ENCODE data around the gene GINS2. TPM values are rescaled to one million over a fixed set of nuclear protein-coding genes. Genes with fewer than 3 reads are reported as not detected.

GINS2 gene
- total RNA-seq, 1 experiment from 2014 or later: 25.2 TPM

- Mint-ChIP-seq H3K36me3 (ENCODE audit: insufficient read depth, unreplicated experiment) (peaks cover 15% of the 10 kb centered on the region), H3K9me3 (ENCODE audit: low read depth, unreplicated experiment) (no peaks in the 10 kb centered on the region), H3K27me3 (ENCODE audit: unreplicated experiment) (no peaks in the 10 kb centered on the region), H3K4me3 (ENCODE audit: low read depth, unreplicated experiment) (no peak overlapping the region), H3K4me1 (ENCODE audit: low read depth, unreplicated experiment) (no peaks in the 10 kb centered on the region), H3K27ac (ENCODE audit: unreplicated experiment) (no peak overlapping the region)
- no peak for DNase-seq
- CTCF ChIA-PET: no interaction called here
- intact Hi-C loops (cut with micrococcal nuclease; ENCODE audit: unreplicated experiment): no loop called here
- TF ChIP-seq CTCF (IDR thresholded peaks at IDR 0.05; ENCODE audit: unreplicated experiment): peak; percentile 26
- no TSS peak for BruUV-seq (replicated peaks)
These were observed 56.9 kb downstream of the GINS2 start for GRCh38 chr16:85631802-85632393.

- TF ChIP-seq CTCF (IDR thresholded peaks at IDR 0.05; ENCODE audit: unreplicated experiment): no peak
- CTCF ChIA-PET: no interaction called here
- no peaks in the 10 kb centered on the region for H3K4me1 Mint-ChIP-seq (ENCODE audit: low read depth, unreplicated experiment)
- no peak overlapping the region for H3K4me3 Mint-ChIP-seq (ENCODE audit: low read depth, unreplicated experiment)
- peaks cover 15% of the 10 kb centered on the region for H3K36me3 Mint-ChIP-seq (ENCODE audit: insufficient read depth, unreplicated experiment)
- DNase-seq: no peak
- no TSS peak for BruUV-seq (replicated peaks)
- no peaks in the 10 kb centered on the region for H3K9me3 Mint-ChIP-seq (ENCODE audit: low read depth, unreplicated experiment)
- intact Hi-C loops (cut with micrococcal nuclease; ENCODE audit: unreplicated experiment): no loop called here
- no peak overlapping the region for H3K27ac Mint-ChIP-seq (ENCODE audit: unreplicated experiment)
- no peaks in the 10 kb centered on the region for H3K27me3 Mint-ChIP-seq (ENCODE audit: unreplicated experiment)
These were observed 57.5 kb downstream of the GINS2 start for GRCh38 chr16:85631230-85631629.

DNA sequence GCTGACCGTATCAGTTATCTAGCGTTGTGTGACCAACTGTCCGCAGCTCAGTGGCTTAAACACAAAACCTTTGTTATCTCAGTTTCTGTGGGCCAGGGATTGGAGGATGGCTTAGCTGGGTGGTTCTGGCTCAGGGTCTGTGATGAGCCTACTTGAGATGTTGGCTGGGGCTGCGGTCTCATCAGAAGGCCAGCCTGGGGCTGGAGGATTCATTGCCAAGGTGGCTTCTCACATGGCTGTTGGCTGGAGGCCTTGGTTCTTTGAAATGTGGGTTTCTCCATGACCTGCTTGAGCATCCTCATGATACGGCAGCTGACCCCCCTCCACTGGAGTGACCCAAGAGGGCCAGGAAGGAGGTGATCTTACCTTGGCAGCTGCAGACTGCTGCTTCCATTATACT lies 58.9 kb downstream of the GINS2 start:
- Mint-ChIP-seq H3K36me3 (ENCODE audit: insufficient read depth, unreplicated experiment) (peaks cover 21% of the 10 kb centered on the region), H3K9me3 (ENCODE audit: low read depth, unreplicated experiment) (no peaks in the 10 kb centered on the region), H3K4me3 (ENCODE audit: low read depth, unreplicated experiment) (no peak overlapping the region), H3K27me3 (ENCODE audit: unreplicated experiment) (no peaks in the 10 kb centered on the region), H3K27ac (ENCODE audit: unreplicated experiment) (no peak overlapping the region), H3K4me1 (ENCODE audit: low read depth, unreplicated experiment) (no peaks in the 10 kb centered on the region)
- CTCF ChIA-PET: no interaction called here
- no peak for DNase-seq
- BruUV-seq (replicated peaks): no TSS peak
- TF ChIP-seq CTCF (IDR thresholded peaks at IDR 0.05; ENCODE audit: unreplicated experiment): no peak
- intact Hi-C loops (cut with micrococcal nuclease; ENCODE audit: unreplicated experiment): no loop called here

DNA sequence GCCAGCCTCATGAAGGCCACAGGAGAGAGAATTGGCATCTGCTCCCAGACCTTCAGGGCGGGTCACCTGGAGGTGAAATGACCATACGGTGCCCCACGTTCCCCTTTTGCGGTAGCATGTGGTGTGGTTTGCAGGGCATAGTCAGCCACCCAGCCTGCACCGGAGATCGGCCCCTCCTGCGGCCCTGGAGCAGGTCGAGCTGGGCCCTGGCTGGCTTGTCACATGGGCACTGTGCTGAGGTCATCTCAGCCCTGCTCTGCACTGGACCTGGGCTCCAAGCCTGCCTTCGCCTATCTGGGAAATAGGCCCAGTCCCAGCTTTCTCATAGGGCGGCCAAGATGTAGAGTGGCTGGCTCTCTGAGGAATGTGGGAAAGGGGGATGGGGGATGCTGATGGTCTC lies 59.4 kb downstream of the GINS2 start:
- Mint-ChIP-seq H3K9me3 (ENCODE audit: low read depth, unreplicated experiment) (no peaks in the 10 kb centered on the region), H3K36me3 (ENCODE audit: insufficient read depth, unreplicated experiment) (peaks cover 21% of the 10 kb centered on the region), H3K27ac (ENCODE audit: unreplicated experiment) (no peak overlapping the region), H3K4me3 (ENCODE audit: low read depth, unreplicated experiment) (no peak overlapping the region), H3K4me1 (ENCODE audit: low read depth, unreplicated experiment) (no peaks in the 10 kb centered on the region), H3K27me3 (ENCODE audit: unreplicated experiment) (no peaks in the 10 kb centered on the region)
- DNase-seq: no peak
- CTCF ChIA-PET: no interaction called here
- intact Hi-C loops (cut with micrococcal nuclease; ENCODE audit: unreplicated experiment): no loop called here
- TF ChIP-seq CTCF (IDR thresholded peaks at IDR 0.05; ENCODE audit: unreplicated experiment): no peak
- no TSS peak for BruUV-seq (replicated peaks)

Measured in Calu3 (cell line).